Fibroblast of upper back skin (primary cell): ENCODE results near the gene GRAMD1B.
"Not testable (repeated sequence)": the region's sequence is repeated elsewhere in the genome, so short reads cannot be mapped to it uniquely, and the experiment has no call there.

Source experiments
- DNase-seq: peaks from one replicate; pipeline ENCODE4 v3.0.0-alpha.2; 2013

GRAMD1B gene

GRCh38 chr11:123653483-123653826 is 223.4 kb downstream of the GRAMD1B start:
- no peak for DNase-seq

GRCh38 chr11:123653827-123654565 is 223.9 kb downstream of the GRAMD1B start:
- peak; percentile 32 for DNase-seq

DNA sequence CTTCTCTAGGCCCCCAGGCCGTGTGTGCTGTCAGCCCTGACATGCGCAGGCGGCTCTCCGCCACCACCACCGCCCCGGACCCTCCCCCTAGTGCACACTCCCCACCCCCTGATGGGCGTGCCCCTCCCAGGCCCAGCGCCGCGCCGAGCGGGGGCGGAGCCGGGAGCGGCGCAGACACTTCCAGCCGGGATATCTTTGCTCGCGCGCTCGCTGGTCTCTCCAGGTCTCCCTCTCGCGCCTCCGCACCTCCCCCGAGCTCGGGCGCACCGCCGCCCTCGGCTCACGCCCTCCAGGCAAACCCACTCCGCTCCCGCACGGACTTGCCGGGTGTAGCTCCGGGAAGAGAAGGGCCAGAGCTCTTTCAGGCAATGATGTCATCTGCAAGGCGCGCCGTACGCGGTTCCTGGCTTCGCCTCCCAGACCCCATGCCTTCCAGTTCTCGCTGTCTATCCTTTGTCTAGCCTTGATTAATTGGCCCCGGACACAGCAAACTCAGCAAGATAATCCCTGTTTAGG is 224.6 kb downstream of the GRAMD1B start, which contains the start of gene SCN3B:
SCN3B (minus strand) TSS at position 59 of the 516 bp plus-strand sequence. CDS start 823 bp downstream, outside the sequence.
- DNase-seq: peak; percentile 49

- DNase-seq: no peak
Measured at GRCh38 chr11:123659311-123659710, 229.2 kb downstream of the GRAMD1B start.

- DNase-seq: not testable (repeated sequence)
Measured at GRCh38 chr11:123659965-123660364, 229.9 kb downstream of the GRAMD1B start.

- DNase-seq: no peak
Measured at GRCh38 chr11:123665306-123665705, 235.2 kb downstream of the GRAMD1B start.

DNA sequence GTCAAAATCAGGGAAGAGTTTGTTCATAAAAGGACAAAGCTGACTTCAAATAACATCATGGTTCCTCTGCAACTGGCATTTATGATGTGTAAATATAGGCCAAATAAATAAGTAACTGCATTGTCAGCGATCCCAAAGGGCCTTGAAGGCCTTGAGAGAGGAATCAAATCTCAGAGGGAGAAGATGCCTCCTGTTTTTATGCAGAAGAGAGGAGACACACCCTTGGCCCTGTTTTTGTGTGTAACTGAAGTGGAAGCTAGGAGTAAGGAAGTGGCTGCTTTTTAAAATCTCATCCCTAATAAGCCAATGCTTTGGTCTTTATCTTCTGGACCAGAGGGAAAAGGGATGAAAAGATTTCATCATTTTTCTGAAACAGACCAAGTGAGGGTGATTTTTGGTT is 240.0 kb downstream of the GRAMD1B start:
- no peak for DNase-seq

- no peak for DNase-seq
Measured at GRCh38 chr11:123671534-123671933, 241.5 kb downstream of the GRAMD1B start.

GRCh38 chr11:123672568-123672967 is 242.5 kb downstream of the GRAMD1B start:
- no peak for DNase-seq

- DNase-seq: no peak
Measured at GRCh38 chr11:123674297-123674696, 244.2 kb downstream of the GRAMD1B start.
